ENCODE data around the gene LRRC34.

The LRRC34 gene

DNA sequence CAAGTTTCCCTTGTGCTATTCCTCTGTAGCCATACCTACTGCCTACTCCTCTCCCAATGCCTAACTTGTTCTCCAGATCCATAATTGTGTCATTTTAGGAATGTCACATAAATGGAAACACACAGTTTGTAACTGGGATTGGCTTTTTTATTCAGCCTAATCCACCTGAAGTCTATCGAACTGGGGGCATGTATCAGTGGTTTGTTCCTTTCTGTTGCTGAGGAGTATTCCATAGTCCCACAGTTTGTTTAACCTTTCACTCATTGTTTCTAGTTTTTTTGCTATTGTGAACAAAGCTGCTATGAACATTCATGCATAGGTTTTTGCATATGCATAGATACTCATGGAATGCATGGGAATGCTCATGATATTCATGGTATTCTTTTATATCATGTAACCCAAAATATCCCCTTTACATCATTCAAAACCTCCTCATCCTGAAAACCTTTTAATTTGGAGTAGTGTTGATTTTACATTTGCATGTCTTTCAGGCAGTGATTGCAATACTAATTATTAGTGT is 25.9 kb upstream of the LRRC34 start:
- Histone ChIP-seq H3K27me3 (no peaks in the 10 kb centered on the region), H3K27ac (no peak overlapping the region), H3K36me3 (no peaks in the 10 kb centered on the region), H3K4me3 (ENCODE audit: low read depth in 1 of 2, low read length in 1 of 2) (no peak overlapping the region), H3K4me1 (ENCODE audit: control insufficient read depth in 1 of 2, insufficient read depth in 1 of 2, low read depth in 1 of 2, low read length in 1 of 2) (peaks cover 0 to 5% of the 10 kb centered on the region in 2 experiments), H3K9me3 (no peaks in the 10 kb centered on the region)
- TF ChIP-seq CTCF (IDR thresholded peaks at IDR 0.05): no peak

- Histone ChIP-seq H3K9me3 (no peaks in the 10 kb centered on the region), H3K27ac (no peak overlapping the region)
- TF ChIP-seq CTCF (IDR thresholded peaks at IDR 0.05): no peak
Measured at GRCh38 chr3:169836942-169837275, 24.2 kb upstream of the LRRC34 start.

DNA sequence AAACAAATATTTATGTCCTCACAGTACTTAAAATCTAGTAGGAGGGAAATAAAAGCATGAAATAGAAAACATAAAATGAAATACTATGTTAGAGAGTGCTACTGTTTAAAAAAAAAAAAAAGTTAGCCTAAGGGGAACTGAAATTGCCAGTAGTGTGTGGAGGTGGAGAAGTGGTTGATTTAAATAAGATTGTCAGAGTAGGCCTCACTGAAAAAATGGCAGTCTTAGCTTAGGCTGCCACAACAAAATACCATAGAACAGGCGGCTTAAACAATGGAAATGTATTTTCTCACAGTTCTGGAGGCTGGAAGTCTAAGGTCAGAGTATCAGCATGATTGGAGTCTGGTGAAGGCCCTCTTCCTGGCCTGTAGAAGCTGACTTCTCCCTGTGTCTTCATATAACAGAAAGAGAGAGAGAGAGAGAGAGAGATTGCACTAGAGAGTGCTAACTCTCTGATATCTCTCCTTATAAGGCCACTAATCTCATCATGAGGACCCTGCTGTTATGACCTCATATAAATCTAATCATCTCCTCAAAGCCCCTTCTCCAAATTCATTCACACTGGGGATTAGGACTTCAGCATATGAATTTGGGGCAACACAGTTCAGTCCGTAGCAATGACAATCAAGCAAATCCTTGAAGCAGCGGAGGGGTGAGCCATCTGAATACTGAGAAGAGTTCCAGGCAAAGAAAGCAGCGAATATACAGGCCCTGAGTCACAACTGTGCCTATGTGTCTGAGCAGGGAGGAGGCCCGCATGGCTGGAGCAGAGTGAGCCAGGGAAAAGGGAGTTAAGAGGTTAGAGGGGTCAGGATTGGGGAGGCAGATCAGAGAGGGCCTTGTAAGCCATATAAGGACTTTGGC is 23.6 kb upstream of the LRRC34 start:
- Histone ChIP-seq H3K4me1 (ENCODE audit: control insufficient read depth in 1 of 2, insufficient read depth in 1 of 2, low read depth in 1 of 2, low read length in 1 of 2) (no peaks in the 10 kb centered on the region), H3K4me3 (ENCODE audit: low read depth in 1 of 2, low read length in 1 of 2) (no peak overlapping the region), H3K27ac (no peak overlapping the region), H3K36me3 (no peaks in the 10 kb centered on the region), H3K27me3 (no peaks in the 10 kb centered on the region), H3K9me3 (no peaks in the 10 kb centered on the region)
- TF ChIP-seq CTCF (IDR thresholded peaks at IDR 0.05): no peak

More at GRCh38 chr3:169836942-169837275, 24.2 kb upstream of the LRRC34 start:
- Histone ChIP-seq H3K27me3 (no peaks in the 10 kb centered on the region), H3K4me3 (ENCODE audit: low read depth in 1 of 2, low read length in 1 of 2) (no peak overlapping the region), H3K4me1 (ENCODE audit: control insufficient read depth in 1 of 2, insufficient read depth in 1 of 2, low read depth in 1 of 2, low read length in 1 of 2) (no peaks in the 10 kb centered on the region), H3K36me3 (no peaks in the 10 kb centered on the region)

DNA sequence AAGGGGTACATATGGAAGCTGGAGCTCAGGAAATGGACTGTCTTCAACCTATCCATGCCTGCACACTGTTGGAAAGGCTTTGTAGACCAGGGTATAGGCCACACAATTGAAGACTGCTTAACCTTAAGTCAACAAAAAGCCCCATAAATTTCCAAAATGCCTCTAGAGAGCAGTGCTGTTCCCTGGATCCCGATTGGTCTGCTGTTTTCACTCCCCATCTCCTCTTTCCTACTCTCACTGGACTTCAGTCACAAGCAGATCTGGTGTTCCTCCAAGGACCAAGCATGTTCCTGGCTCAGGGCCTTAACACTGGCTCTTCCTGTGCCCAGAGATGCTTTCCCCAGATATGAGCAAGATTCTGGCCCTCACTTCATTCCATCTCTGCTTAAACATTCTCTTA is 22.8 kb upstream of the LRRC34 start:
- no peak overlapping the region for H3K27ac ChIP-seq
- peaks cover 2 to 3% of the 10 kb centered on the region in 2 experiments for H3K4me1 ChIP-seq (ENCODE audit: control insufficient read depth in 1 of 2, insufficient read depth in 1 of 2, low read depth in 1 of 2, low read length in 1 of 2)
- TF ChIP-seq CTCF (IDR thresholded peaks at IDR 0.05): no peak
- H3K27me3 ChIP-seq: no peaks in the 10 kb centered on the region
- no peaks in the 10 kb centered on the region for H3K36me3 ChIP-seq
- no peaks in the 10 kb centered on the region for H3K9me3 ChIP-seq
- H3K4me3 ChIP-seq (ENCODE audit: low read depth in 1 of 2, low read length in 1 of 2): no peak overlapping the region

DNA sequence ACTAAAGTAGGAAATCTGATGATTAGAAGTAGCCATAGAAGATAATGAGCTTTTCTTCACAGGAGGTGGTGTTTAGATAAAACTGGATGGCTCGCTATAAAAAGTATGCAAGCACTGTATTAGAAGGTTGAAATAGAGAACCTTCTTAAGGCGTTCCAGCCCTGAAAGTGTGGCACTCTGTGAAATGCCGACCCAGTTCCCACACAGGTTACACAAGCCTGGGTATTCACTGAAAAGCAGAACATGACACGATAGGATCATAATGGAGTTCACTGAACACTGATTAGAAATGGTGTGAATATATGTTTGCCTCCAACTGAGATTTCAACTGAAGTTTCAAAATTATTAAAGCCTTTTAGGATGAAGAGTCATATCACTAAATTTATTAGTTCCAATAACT is 15.0 kb upstream of the LRRC34 start:
- TF ChIP-seq CTCF (IDR thresholded peaks at IDR 0.05): no peak
- no peaks in the 10 kb centered on the region for H3K27me3 ChIP-seq

More for the DNA sequence above, 15.0 kb upstream of the LRRC34 start:
- Histone ChIP-seq H3K9me3 (no peaks in the 10 kb centered on the region), H3K27ac (no peak overlapping the region), H3K4me1 (ENCODE audit: control insufficient read depth in 1 of 2, insufficient read depth in 1 of 2, low read depth in 1 of 2, low read length in 1 of 2) (peaks cover 25 to 32% of the 10 kb centered on the region in 2 experiments), H3K36me3 (no peaks in the 10 kb centered on the region), H3K4me3 (ENCODE audit: low read depth in 1 of 2, low read length in 1 of 2) (no peak overlapping the region)

Data from neutrophil (primary cell).